Endothelial cell of umbilical vein (primary cell): ENCODE measurements around the gene SLCO2A1. TPM values are rescaled to one million over a fixed set of nuclear protein-coding genes. Genes with fewer than 3 reads are reported as not detected.

Experiments used
- BruUV-seq: library from RNA; stranded (reverse); fragments of 400-500 nt; replicated peaks from 2 replicates; lab custom pipeline; 2021; lab: Mats Ljungman, UMichigan
- CTCF ChIA-PET: fragments of 300-600, 350-600 bp; sonication (Branson Sonifier 250); formaldehyde crosslinking; loops from one replicate; lab custom pipeline; 2021; ENCODE audit warnings: antibody characterized with exemption, inconsistent platforms; lab: Charles Lee
- POLR2A ChIA-PET: fragments of 300-600, 350-600 bp; sonication (Branson Sonifier 250); formaldehyde crosslinking; loops from one replicate; lab custom pipeline; 2021; ENCODE audit warnings: antibody characterized with exemption, inconsistent platforms; lab: Charles Lee
- DNase-seq: peaks from one replicate; pipeline ENCODE4 v3.0.0-alpha.2; 2011; ENCODE audit warnings: low read depth, low spot score
- FAIRE-seq: peaks from 2 replicates; lab custom pipeline; 2011; peaks lifted over from hg19 to GRCh38; lab: Jason Lieb, UNC
- H2AFZ ChIP-seq: 2 replicates; pipeline ENCODE4 v1.6.0; 2012; ENCODE audit warnings: low read depth, low read length, control low read depth, inconsistent platforms
- H3K27ac ChIP-seq: 2 replicates; pipeline ENCODE4 v1.5.1; 2011; ENCODE audit warnings: low read depth, mild to moderate bottlenecking, control low read depth, low read length, moderate library complexity; ENCODE audit not compliant: insufficient read depth
- H3K27me3 ChIP-seq, 2 experiments: 2 replicates each; pipeline versions ENCODE4 v1.6.0 to v1.6.1; 2011; ENCODE audit warnings: low read length in 2 of 2, mixed read lengths in 1 of 2; ENCODE audit not compliant: control insufficient read depth in 2 of 2, insufficient read depth in 2 of 2
- H3K36me3 ChIP-seq, 2 experiments: 2 replicates in 1 of 2; 3 replicates in 1 of 2; pipeline ENCODE4 v1.5.1; 2011; ENCODE audit warnings: low read length in 2 of 2, mild to moderate bottlenecking in 1 of 2, moderate library complexity in 1 of 2; ENCODE audit not compliant: control insufficient read depth in 2 of 2, insufficient read depth in 2 of 2; ENCODE audit errors: extremely low read depth in 1 of 2
- H3K4me1 ChIP-seq: 3 replicates; pipeline ENCODE4 v1.5.1; 2011; ENCODE audit warnings: mild to moderate bottlenecking, low read length; ENCODE audit not compliant: control insufficient read depth, insufficient read depth; ENCODE audit errors: extremely low read depth
- H3K4me2 ChIP-seq: 2 replicates; pipeline ENCODE4 v1.6.1; 2011; ENCODE audit warnings: low read length, control low read depth, mixed read lengths; ENCODE audit not compliant: insufficient read depth
- H3K4me3 ChIP-seq, 3 experiments: fragments of 200-600 bp in 1 of 3; sonication (generic), shearing (Covaris generic) in 1 of 3; replicated peaks in 1 of 3; 2 replicates each; pipeline ENCODE4 v1.5.1; 2011 to 2016; ENCODE audit warnings: control low read depth in 3 of 3, low read length in 3 of 3, mild to moderate bottlenecking in 2 of 3, inconsistent platforms in 1 of 3, low read depth in 1 of 3, moderate library complexity in 1 of 3; ENCODE audit not compliant: insufficient read depth in 1 of 3
- H3K79me2 ChIP-seq: 2 replicates; pipeline ENCODE4 v1.6.0; 2012; ENCODE audit warnings: low read length, inconsistent platforms; ENCODE audit not compliant: control insufficient read depth, insufficient read depth
- H3K9ac ChIP-seq: replicated peaks from 2 replicates; pipeline ENCODE3; 2011; ENCODE audit warnings: low read length, control low read depth; ENCODE audit not compliant: insufficient read depth; ENCODE audit errors: extremely low read depth
- H3K9me1 ChIP-seq: replicated peaks from 3 replicates; pipeline ENCODE4 v1.6.0; 2011; ENCODE audit warnings: mild to moderate bottlenecking, low read length; ENCODE audit not compliant: control insufficient read depth, insufficient read depth; ENCODE audit errors: extremely low read depth
- H3K9me3 ChIP-seq: replicated peaks from 2 replicates; pipeline ENCODE4 v1.5.1; 2012; ENCODE audit warnings: low read length, inconsistent platforms; ENCODE audit not compliant: control insufficient read depth, insufficient read depth
- H4K20me1 ChIP-seq: replicated peaks from 2 replicates; pipeline ENCODE3; 2011; ENCODE audit warnings: mild to moderate bottlenecking, low read length; ENCODE audit not compliant: control insufficient read depth, insufficient read depth; ENCODE audit errors: extremely low read depth
- EZH2 ChIP-seq: IDR thresholded peaks from 2 replicates; pipeline ENCODE4 v1.6.1; 2012; ENCODE audit warnings: borderline replicate concordance, low read depth, mild to moderate bottlenecking, moderate library complexity, low read length, inconsistent platforms; ENCODE audit not compliant: severe bottlenecking
- FOS ChIP-seq: IDR thresholded peaks from 2 replicates; pipeline ENCODE4 v1.6.1; 2011; ENCODE audit warnings: mild to moderate bottlenecking, low read length, moderate library complexity, borderline replicate concordance; ENCODE audit not compliant: insufficient read depth
- POLR2AphosphoS5 ChIP-seq: IDR thresholded peaks from 2 replicates; pipeline ENCODE4 v1.6.1; 2012; ENCODE audit warnings: low read depth, mild to moderate bottlenecking, control low read depth, low read length, moderate library complexity; ENCODE audit not compliant: insufficient read depth
- dilution Hi-C: fragments of 300-500 bp; cut with MboI; formaldehyde crosslinking; loops from one replicate; pipeline ENCODE4 v1.15.0; 2019; ENCODE audit warnings: low sequenced_read_pairs; ENCODE audit not compliant: extremely low pct_ligation_motif_present
- intact Hi-C: fragments of 100-400 bp; cut with micrococcal nuclease; formaldehyde crosslinking; loops from one replicate; pipeline ENCODE4 v1.10.0; 2022
- polyA plus RNA-seq, 4 experiments: library from polyadenylated mRNA; depleted of rRNA in 3 of 4; stranded (reverse) in 3 of 4; unstranded in 1 of 4; fragments of >200 nt; gene quantifications; 2 replicates each; pipeline versions ENCODE4 v1.2.1 to v1.2.3, GENCODE V29; 2011 to 2012; ENCODE audit warnings: missing spikeins in 1 of 4
- total RNA-seq: library from RNA; stranded (reverse); gene quantifications from 2 replicates; pipeline ENCODE4 v1.2.3, GENCODE V29; 2021
- TF ChIP-seq, protein P1 (sequence below), 2 donors: IDR thresholded peaks; 1 replicate in 1 of 2; 2 replicates in 1 of 2; pipeline ENCODE4 v1.5.1; 2011; ENCODE audit warnings: low read length in 2 of 2, mild to moderate bottlenecking in 2 of 2, moderate library complexity in 2 of 2, control low read depth in 1 of 2, inconsistent platforms in 1 of 2, low read depth in 1 of 2; ENCODE audit not compliant: insufficient read depth in 1 of 2; ENCODE audit errors: extremely low read depth in 1 of 2

The SLCO2A1 gene
- total and polyA plus RNA-seq, 2 donors (not counting 3 experiments of a cell fraction or from before 2014, with no cell fraction given), result 1.4 to 11.9 TPM

DNA sequence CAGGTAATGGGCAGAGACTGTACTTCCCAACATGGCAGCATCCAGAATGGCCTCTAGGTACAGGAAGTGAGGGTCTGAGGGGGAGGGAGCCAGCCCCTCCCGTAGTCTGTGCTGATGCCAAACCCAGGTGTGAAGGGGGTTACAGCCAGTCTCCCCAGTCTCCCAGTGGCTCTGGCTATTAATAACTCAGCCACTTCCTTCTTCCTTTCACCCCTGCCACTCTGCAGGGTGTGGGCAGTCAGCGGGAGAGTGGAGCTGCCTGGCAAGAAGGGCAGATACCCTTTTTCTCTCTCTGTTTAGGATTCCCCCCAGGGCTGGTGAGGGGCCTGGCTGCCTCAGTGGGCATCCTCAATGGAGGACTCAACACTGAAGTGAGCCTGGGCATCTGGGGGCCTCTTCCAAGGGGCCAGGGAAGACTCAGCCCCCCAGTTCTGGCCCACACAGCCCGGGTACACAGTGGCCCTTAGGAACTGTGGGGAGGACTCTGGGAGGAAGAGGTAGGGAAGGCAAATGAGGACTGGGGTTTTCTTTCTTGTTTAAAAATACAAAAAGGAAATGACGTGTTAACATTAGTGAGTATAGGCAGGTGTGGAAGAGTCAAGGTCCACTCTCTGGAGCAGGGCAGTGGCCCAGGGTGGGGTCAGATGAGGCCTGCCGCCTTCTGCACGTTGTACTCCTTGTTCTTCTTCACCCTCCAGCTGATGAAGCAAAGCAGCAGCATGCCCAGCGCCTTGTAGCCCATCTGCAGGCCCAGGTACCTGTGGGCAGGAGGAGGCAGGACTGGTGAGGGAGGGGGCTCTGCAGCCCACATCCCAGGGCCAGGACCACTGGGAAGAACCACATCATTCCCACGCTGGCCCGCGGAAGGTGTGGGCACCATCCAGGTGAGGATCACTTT is 95.4 kb downstream of the SLCO2A1 start:
- Histone ChIP-seq H3K4me1 (no peaks in the 10 kb centered on the region), H3K27ac (no peak overlapping the region), H3K9me1 (no peaks in the 10 kb centered on the region), H2AFZ (no peak overlapping the region), H3K4me2 (no peak overlapping the region), H3K27me3 (no peaks in the 10 kb centered on the region), H3K4me3 (no peak overlapping the region), H4K20me1 (no peaks in the 10 kb centered on the region), H3K9me3 (no peaks in the 10 kb centered on the region), H3K9ac (no peak overlapping the region), H3K79me2 (no peaks in the 10 kb centered on the region), H3K36me3 (no peaks in the 10 kb centered on the region)
- ChIA-PET POLR2A (no interaction called here), CTCF (interaction anchor here (1.2 kb wide), 1 partner anchor 277 kb away, joined by 3 read pairs; no protein-coding TSS in a partner anchor)
- FAIRE-seq (no peak), DNase-seq (no peak)
- dilution Hi-C loops (loop anchor here (25.0 kb wide), 1 partner anchor 278 kb away; no protein-coding TSS in a partner anchor), intact Hi-C loops (loop anchor here (5.0 kb wide), 1 partner anchor 538 kb away; no protein-coding TSS in a partner anchor)
- TF ChIP-seq POLR2AphosphoS5, result no peak
- TF ChIP-seq, protein P1, sequence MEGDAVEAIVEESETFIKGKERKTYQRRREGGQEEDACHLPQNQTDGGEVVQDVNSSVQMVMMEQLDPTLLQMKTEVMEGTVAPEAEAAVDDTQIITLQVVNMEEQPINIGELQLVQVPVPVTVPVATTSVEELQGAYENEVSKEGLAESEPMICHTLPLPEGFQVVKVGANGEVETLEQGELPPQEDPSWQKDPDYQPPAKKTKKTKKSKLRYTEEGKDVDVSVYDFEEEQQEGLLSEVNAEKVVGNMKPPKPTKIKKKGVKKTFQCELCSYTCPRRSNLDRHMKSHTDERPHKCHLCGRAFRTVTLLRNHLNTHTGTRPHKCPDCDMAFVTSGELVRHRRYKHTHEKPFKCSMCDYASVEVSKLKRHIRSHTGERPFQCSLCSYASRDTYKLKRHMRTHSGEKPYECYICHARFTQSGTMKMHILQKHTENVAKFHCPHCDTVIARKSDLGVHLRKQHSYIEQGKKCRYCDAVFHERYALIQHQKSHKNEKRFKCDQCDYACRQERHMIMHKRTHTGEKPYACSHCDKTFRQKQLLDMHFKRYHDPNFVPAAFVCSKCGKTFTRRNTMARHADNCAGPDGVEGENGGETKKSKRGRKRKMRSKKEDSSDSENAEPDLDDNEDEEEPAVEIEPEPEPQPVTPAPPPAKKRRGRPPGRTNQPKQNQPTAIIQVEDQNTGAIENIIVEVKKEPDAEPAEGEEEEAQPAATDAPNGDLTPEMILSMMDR (IDR thresholded peaks at IDR 0.05; ENCODE audit: extremely low read depth in 1 of 2, insufficient read depth in 1 of 2, low read depth in 1 of 2, low read length in 2 of 2), result no peak
- TF ChIP-seq FOS, result no peak
- TF ChIP-seq EZH2, result no peak
- no TSS peak for BruUV-seq
